GM20431 (cell line): ENCODE results near the gene PNMA6E.
"Not testable (repeated sequence)": the region's sequence is repeated elsewhere in the genome, so short reads cannot be mapped to it uniquely, and the experiment has no call there.

Source experiments
- in situ Hi-C: fragments of 300-500 bp; cut with MseI, MboI; formaldehyde crosslinking; loops from one replicate; pipeline ENCODE4 v1.15.0; 2020; ENCODE audit warnings: low sequenced_read_pairs; ENCODE audit not compliant: unreplicated experiment

Gene PNMA6E

GRCh38 chrX:153387987-153388721 lies 13.0 kb downstream of the PNMA6E start:
- in situ Hi-C loops = no loop called here

GRCh38 chrX:153387345-153387744 lies 13.8 kb downstream of the PNMA6E start:
- in situ Hi-C loops = no loop called here

GRCh38 chrX:153386097-153386496 lies 15.1 kb downstream of the PNMA6E start:
- in situ Hi-C loops = no loop called here

GRCh38 chrX:153384973-153385372 lies 16.2 kb downstream of the PNMA6E start:
- in situ Hi-C loops = not testable (repeated sequence)

- in situ Hi-C loops = no loop called here
Measured at GRCh38 chrX:153384390-153384789, 16.8 kb downstream of the PNMA6E start.

GRCh38 chrX:153382563-153383482 lies 18.3 kb downstream of the PNMA6E start:
- in situ Hi-C loops = no loop called here

- in situ Hi-C loops = no loop called here
Measured at GRCh38 chrX:153381684-153382532, 19.2 kb downstream of the PNMA6E start.

GRCh38 chrX:153380691-153381090 lies 20.5 kb downstream of the PNMA6E start:
- in situ Hi-C loops = no loop called here

- in situ Hi-C loops = no loop called here
Measured at GRCh38 chrX:153379971-153380581, 21.1 kb downstream of the PNMA6E start.

- in situ Hi-C loops = no loop called here
Measured at GRCh38 chrX:153379508-153379907, 21.6 kb downstream of the PNMA6E start.

GRCh38 chrX:153378607-153379006 lies 22.5 kb downstream of the PNMA6E start:
- in situ Hi-C loops = no loop called here

GRCh38 chrX:153377727-153378126 lies 23.4 kb downstream of the PNMA6E start:
- in situ Hi-C loops = no loop called here

GRCh38 chrX:153375571-153375970 lies 25.6 kb downstream of the PNMA6E start:
- in situ Hi-C loops = no loop called here

- in situ Hi-C loops = no loop called here
Measured at GRCh38 chrX:153374426-153374825, 26.7 kb downstream of the PNMA6E start.

GRCh38 chrX:153372949-153373348 lies 28.2 kb downstream of the PNMA6E start:
- in situ Hi-C loops = no loop called here

GRCh38 chrX:153371256-153371655 lies 29.9 kb downstream of the PNMA6E start:
- in situ Hi-C loops = no loop called here

GRCh38 chrX:153370293-153371055 lies 30.7 kb downstream of the PNMA6E start:
- in situ Hi-C loops = no loop called here

GRCh38 chrX:153366878-153367538 lies 34.1 kb downstream of the PNMA6E start:
- in situ Hi-C loops = no loop called here

- in situ Hi-C loops = no loop called here
Measured at GRCh38 chrX:153366119-153366518, 35.0 kb downstream of the PNMA6E start.
